ENCODE data around the gene SH2D3A. TPM values are rescaled to one million over a fixed set of nuclear protein-coding genes. Genes with fewer than 3 reads are reported as not detected.

The SH2D3A gene
- total and polyA plus RNA-seq, 2 of the 8 experiments (the other 6 are each of a cell fraction or from before 2014, with no cell fraction given): 14.5 to 22.1 TPM

DNA sequence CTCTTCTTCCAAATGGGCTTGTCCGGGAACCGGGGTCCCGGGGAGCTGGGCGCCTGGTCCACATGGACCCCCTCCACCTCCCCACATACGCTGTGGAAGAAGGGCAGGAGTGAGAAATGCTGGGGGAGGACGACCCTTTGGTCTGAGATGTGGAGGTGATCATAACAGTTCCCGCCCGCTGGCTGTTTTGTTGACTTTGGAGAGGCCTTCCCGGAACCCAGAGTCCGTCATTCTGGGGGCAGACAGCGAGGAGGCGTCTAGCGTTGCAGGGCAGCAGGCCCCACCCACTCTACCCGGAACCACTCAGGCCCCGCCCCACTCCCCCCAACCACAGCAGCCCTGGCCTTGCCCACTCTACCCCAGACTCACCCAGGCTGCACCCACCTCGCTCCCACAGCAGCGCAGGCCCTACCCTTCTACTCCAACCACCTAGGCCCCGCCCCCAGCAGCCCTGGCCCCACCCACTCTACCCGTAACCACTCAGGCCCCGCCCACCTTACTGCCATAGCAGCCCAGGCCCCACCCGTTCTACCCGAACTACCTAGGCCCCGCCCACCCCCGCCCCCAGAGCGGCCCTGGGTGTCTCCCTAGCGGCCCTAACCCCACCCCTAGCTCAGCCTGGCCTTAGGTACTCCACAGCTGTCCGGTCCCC lies 37.0 kb downstream of the SH2D3A start (continued):
- TF ChIP-seq, protein P1, sequence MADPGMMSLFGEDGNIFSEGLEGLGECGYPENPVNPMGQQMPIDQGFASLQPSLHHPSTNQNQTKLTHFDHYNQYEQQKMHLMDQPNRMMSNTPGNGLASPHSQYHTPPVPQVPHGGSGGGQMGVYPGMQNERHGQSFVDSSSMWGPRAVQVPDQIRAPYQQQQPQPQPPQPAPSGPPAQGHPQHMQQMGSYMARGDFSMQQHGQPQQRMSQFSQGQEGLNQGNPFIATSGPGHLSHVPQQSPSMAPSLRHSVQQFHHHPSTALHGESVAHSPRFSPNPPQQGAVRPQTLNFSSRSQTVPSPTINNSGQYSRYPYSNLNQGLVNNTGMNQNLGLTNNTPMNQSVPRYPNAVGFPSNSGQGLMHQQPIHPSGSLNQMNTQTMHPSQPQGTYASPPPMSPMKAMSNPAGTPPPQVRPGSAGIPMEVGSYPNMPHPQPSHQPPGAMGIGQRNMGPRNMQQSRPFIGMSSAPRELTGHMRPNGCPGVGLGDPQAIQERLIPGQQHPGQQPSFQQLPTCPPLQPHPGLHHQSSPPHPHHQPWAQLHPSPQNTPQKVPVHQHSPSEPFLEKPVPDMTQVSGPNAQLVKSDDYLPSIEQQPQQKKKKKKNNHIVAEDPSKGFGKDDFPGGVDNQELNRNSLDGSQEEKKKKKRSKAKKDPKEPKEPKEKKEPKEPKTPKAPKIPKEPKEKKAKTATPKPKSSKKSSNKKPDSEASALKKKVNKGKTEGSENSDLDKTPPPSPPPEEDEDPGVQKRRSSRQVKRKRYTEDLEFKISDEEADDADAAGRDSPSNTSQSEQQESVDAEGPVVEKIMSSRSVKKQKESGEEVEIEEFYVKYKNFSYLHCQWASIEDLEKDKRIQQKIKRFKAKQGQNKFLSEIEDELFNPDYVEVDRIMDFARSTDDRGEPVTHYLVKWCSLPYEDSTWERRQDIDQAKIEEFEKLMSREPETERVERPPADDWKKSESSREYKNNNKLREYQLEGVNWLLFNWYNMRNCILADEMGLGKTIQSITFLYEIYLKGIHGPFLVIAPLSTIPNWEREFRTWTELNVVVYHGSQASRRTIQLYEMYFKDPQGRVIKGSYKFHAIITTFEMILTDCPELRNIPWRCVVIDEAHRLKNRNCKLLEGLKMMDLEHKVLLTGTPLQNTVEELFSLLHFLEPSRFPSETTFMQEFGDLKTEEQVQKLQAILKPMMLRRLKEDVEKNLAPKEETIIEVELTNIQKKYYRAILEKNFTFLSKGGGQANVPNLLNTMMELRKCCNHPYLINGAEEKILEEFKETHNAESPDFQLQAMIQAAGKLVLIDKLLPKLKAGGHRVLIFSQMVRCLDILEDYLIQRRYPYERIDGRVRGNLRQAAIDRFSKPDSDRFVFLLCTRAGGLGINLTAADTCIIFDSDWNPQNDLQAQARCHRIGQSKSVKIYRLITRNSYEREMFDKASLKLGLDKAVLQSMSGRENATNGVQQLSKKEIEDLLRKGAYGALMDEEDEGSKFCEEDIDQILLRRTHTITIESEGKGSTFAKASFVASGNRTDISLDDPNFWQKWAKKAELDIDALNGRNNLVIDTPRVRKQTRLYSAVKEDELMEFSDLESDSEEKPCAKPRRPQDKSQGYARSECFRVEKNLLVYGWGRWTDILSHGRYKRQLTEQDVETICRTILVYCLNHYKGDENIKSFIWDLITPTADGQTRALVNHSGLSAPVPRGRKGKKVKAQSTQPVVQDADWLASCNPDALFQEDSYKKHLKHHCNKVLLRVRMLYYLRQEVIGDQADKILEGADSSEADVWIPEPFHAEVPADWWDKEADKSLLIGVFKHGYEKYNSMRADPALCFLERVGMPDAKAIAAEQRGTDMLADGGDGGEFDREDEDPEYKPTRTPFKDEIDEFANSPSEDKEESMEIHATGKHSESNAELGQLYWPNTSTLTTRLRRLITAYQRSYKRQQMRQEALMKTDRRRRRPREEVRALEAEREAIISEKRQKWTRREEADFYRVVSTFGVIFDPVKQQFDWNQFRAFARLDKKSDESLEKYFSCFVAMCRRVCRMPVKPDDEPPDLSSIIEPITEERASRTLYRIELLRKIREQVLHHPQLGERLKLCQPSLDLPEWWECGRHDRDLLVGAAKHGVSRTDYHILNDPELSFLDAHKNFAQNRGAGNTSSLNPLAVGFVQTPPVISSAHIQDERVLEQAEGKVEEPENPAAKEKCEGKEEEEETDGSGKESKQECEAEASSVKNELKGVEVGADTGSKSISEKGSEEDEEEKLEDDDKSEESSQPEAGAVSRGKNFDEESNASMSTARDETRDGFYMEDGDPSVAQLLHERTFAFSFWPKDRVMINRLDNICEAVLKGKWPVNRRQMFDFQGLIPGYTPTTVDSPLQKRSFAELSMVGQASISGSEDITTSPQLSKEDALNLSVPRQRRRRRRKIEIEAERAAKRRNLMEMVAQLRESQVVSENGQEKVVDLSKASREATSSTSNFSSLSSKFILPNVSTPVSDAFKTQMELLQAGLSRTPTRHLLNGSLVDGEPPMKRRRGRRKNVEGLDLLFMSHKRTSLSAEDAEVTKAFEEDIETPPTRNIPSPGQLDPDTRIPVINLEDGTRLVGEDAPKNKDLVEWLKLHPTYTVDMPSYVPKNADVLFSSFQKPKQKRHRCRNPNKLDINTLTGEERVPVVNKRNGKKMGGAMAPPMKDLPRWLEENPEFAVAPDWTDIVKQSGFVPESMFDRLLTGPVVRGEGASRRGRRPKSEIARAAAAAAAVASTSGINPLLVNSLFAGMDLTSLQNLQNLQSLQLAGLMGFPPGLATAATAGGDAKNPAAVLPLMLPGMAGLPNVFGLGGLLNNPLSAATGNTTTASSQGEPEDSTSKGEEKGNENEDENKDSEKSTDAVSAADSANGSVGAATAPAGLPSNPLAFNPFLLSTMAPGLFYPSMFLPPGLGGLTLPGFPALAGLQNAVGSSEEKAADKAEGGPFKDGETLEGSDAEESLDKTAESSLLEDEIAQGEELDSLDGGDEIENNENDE (IDR thresholded peaks at IDR 0.05; ENCODE audit: insufficient replicate concordance, low read length): no peak

Measured in H1 (cell line).